Activated B cell treated with CpG ODN at 0.5 μM for 24 hours (primary cell): ENCODE results near the gene LLGL2. TPM values are rescaled to one million over a fixed set of nuclear protein-coding genes. Genes with fewer than 3 reads are reported as not detected.

Experiments used
- ATAC-seq: fragments of 200-7000 bp; cut with Tn5 transposase; one replicate; pipeline ENCODE4 v1.10.0; 2021; ENCODE audit warnings: low read depth, mild to moderate bottlenecking, moderate library complexity
- CTCF ChIA-PET: fragments of 350-600 bp; sonication (Branson Sonifier 250); formaldehyde crosslinking; loops from one replicate; lab custom pipeline; 2021; ENCODE audit warnings: antibody characterized with exemption; lab: Charles Lee
- POLR2A ChIA-PET: fragments of 350-600 bp; sonication (Branson Sonifier 250); formaldehyde crosslinking; loops from one replicate; lab custom pipeline; 2021; ENCODE audit warnings: antibody characterized with exemption; lab: Charles Lee
- DNase-seq: peaks from one replicate; pipeline ENCODE4 v3.0.0; 2022
- H3K27ac Mint-ChIP-seq: one replicate; pipeline ENCODE4 v1.8.0; 2020; ENCODE audit warnings: mixed read lengths
- H3K27me3 Mint-ChIP-seq: one replicate; pipeline ENCODE4 v1.8.0; 2021; ENCODE audit warnings: mixed read lengths
- H3K36me3 Mint-ChIP-seq: one replicate; pipeline ENCODE4 v1.8.0; 2021; ENCODE audit warnings: low read depth, mixed read lengths
- H3K4me1 Mint-ChIP-seq: one replicate; pipeline ENCODE4 v1.8.0; 2021; ENCODE audit warnings: mixed read lengths
- H3K4me3 Mint-ChIP-seq: one replicate; pipeline ENCODE4 v1.8.0; 2020; ENCODE audit warnings: mild to moderate bottlenecking, mixed read lengths
- H3K9me3 Mint-ChIP-seq: one replicate; pipeline ENCODE4 v1.8.0; 2020; ENCODE audit warnings: mixed read lengths
- CTCF ChIP-seq: fragments of 200-600 bp; IDR thresholded peaks from one replicate; pipeline ENCODE4 v1.8.0; 2022; ENCODE audit warnings: antibody characterized with exemption, mild to moderate bottlenecking
- intact Hi-C: fragments of 100-400 bp; cut with micrococcal nuclease; formaldehyde crosslinking; loops from one replicate; pipeline ENCODE4 v1.15.1; 2024
- total RNA-seq: library from RNA; stranded (reverse); gene quantifications from 2 replicates; pipeline ENCODE4 v1.2.3, GENCODE V29; 2022

The LLGL2 gene
- total RNA-seq, 1 donor from 2014 or later: 29.9 TPM

- POLR2A ChIA-PET: interaction anchor here (0.5 kb wide), 1 partner anchor 38 kb away, joined by 3 read pairs; no protein-coding TSS in a partner anchor
- CTCF ChIA-PET: no interaction called here
Observed at GRCh38 chr17:75490173-75490743, 35.2 kb upstream of the LLGL2 start.

GRCh38 chr17:75490953-75491649 is 34.4 kb upstream of the LLGL2 start:
- Mint-ChIP-seq H3K27me3 (no peaks in the 10 kb centered on the region), H3K27ac (no peak overlapping the region), H3K9me3 (no peaks in the 10 kb centered on the region), H3K4me1 (peaks cover 27% of the 10 kb centered on the region), H3K36me3 (peaks cover 51% of the 10 kb centered on the region), H3K4me3 (no peak overlapping the region)
- CTCF ChIA-PET: no interaction called here
- POLR2A ChIA-PET: no interaction called here
- ATAC-seq (no peak), DNase-seq (no peak)
- intact Hi-C loops: no loop called here
- TF ChIP-seq CTCF: no peak

More at GRCh38 chr17:75490173-75490743, 35.2 kb upstream of the LLGL2 start:
- intact Hi-C loops: no loop called here
- Mint-ChIP-seq H3K27ac (no peak overlapping the region), H3K9me3 (no peaks in the 10 kb centered on the region), H3K36me3 (peaks cover 43% of the 10 kb centered on the region), H3K27me3 (no peaks in the 10 kb centered on the region), H3K4me3 (no peak overlapping the region), H3K4me1 (peaks cover 27% of the 10 kb centered on the region)
- TF ChIP-seq CTCF: no peak
- no peak for ATAC-seq
- DNase-seq: no peak

- peaks cover 50% of the 10 kb centered on the region for H3K36me3 Mint-ChIP-seq
- H3K9me3 Mint-ChIP-seq: no peaks in the 10 kb centered on the region
- POLR2A ChIA-PET: interaction anchor here (0.6 kb wide), 1 partner anchor 8 kb away, joined by 4 read pairs; no protein-coding TSS in a partner anchor
- CTCF ChIA-PET: no interaction called here
- no peak overlapping the region for H3K4me3 Mint-ChIP-seq
- TF ChIP-seq CTCF: no peak
- ATAC-seq (no peak), DNase-seq (no peak)
- no peak overlapping the region for H3K27ac Mint-ChIP-seq
- peaks cover 21% of the 10 kb centered on the region for H3K4me1 Mint-ChIP-seq
- intact Hi-C loops: no loop called here
- no peaks in the 10 kb centered on the region for H3K27me3 Mint-ChIP-seq
Observed at GRCh38 chr17:75491680-75492079, 33.8 kb upstream of the LLGL2 start.

- intact Hi-C loops: no loop called here
- POLR2A ChIA-PET: no interaction called here
- Mint-ChIP-seq H3K4me1 (peaks cover 12% of the 10 kb centered on the region), H3K9me3 (no peaks in the 10 kb centered on the region), H3K36me3 (peaks cover 55% of the 10 kb centered on the region), H3K27me3 (no peaks in the 10 kb centered on the region), H3K4me3 (no peak overlapping the region), H3K27ac (no peak overlapping the region)
- ATAC-seq (no peak), DNase-seq (no peak)
- no peak for TF ChIP-seq CTCF
- CTCF ChIA-PET: no interaction called here
Observed at GRCh38 chr17:75492555-75493168, 32.8 kb upstream of the LLGL2 start.

GRCh38 chr17:75493476-75494129 is 31.9 kb upstream of the LLGL2 start:
- CTCF ChIA-PET: no interaction called here

More at GRCh38 chr17:75493476-75494129, 31.9 kb upstream of the LLGL2 start:
- no peaks in the 10 kb centered on the region for H3K9me3 Mint-ChIP-seq
- peaks cover 62% of the 10 kb centered on the region for H3K36me3 Mint-ChIP-seq
- H3K27me3 Mint-ChIP-seq: no peaks in the 10 kb centered on the region
- H3K4me1 Mint-ChIP-seq: peaks cover 2% of the 10 kb centered on the region
- intact Hi-C loops: no loop called here
- no peak overlapping the region for H3K27ac Mint-ChIP-seq
- DNase-seq (no peak), ATAC-seq (no peak)
- POLR2A ChIA-PET: no interaction called here
- no peak overlapping the region for H3K4me3 Mint-ChIP-seq
- TF ChIP-seq CTCF: no peak
